ENCODE measurements around the gene MPRIP. TPM values are rescaled to one million over a fixed set of nuclear protein-coding genes. Genes with fewer than 3 reads are reported as not detected.

Gene MPRIP
- total RNA-seq, 4 donors from 2014 or later: 65.7 to 168 (median 147) TPM

GRCh38 chr17:17175917-17176316 lies 133.7 kb downstream of the MPRIP start:
- no peak for DNase-seq
- TF ChIP-seq POLR2A (IDR thresholded peaks at IDR 0.05): no peak
- TF ChIP-seq, protein P1, sequence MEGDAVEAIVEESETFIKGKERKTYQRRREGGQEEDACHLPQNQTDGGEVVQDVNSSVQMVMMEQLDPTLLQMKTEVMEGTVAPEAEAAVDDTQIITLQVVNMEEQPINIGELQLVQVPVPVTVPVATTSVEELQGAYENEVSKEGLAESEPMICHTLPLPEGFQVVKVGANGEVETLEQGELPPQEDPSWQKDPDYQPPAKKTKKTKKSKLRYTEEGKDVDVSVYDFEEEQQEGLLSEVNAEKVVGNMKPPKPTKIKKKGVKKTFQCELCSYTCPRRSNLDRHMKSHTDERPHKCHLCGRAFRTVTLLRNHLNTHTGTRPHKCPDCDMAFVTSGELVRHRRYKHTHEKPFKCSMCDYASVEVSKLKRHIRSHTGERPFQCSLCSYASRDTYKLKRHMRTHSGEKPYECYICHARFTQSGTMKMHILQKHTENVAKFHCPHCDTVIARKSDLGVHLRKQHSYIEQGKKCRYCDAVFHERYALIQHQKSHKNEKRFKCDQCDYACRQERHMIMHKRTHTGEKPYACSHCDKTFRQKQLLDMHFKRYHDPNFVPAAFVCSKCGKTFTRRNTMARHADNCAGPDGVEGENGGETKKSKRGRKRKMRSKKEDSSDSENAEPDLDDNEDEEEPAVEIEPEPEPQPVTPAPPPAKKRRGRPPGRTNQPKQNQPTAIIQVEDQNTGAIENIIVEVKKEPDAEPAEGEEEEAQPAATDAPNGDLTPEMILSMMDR (IDR thresholded peaks at IDR 0.05): no peak
- H3K9me3 ChIP-seq: no peaks in the 10 kb centered on the region
- peaks cover 24 to 100% (median 69%) of the 10 kb centered on the region in 3 donors for H3K36me3 ChIP-seq
- H3K27me3 ChIP-seq: no peaks in the 10 kb centered on the region
- intact Hi-C loops (cut with DNase I): no loop called here
- peaks cover 0 to 43% (median 8%) of the 10 kb centered on the region in 3 donors for H3K4me1 ChIP-seq
- no peak overlapping the region for H3K4me3 ChIP-seq
- WGBS, 2 donors: 70 to 72% methylated on average over 4 to 5 of the region's 12 CpGs
- no peak overlapping the region for H3K27ac ChIP-seq

DNA sequence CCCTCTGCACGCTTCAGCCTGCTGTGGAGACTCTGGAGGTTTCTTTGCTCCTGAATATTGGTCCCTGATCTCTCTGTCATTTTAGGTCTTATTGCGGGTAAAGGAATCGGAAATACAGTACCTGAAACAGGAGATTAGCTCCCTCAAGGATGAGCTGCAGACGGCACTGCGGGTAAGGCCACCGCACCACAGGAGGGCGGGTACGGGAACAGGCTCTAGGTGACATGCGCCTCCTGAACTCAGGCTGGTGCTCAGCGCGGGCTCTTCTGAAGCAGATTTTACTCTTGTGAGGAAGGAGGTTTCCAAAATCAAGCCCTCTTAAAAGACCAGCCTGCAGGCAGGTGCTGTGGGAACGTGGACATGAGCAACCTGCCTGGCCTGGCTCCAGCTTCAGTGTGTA lies 134.1 kb downstream of the MPRIP start:
- WGBS, 2 donors: 97 to 100% methylated on average over 3 to 8 of the region's 12 CpGs
- Histone ChIP-seq H3K27me3 (no peaks in the 10 kb centered on the region), H3K9me3 (no peaks in the 10 kb centered on the region), H3K4me1 (peaks cover 0 to 42% (median 5%) of the 10 kb centered on the region in 3 donors), H3K27ac (no peak overlapping the region), H3K4me3 (no peak overlapping the region), H3K36me3 (peaks cover 26 to 100% (median 73%) of the 10 kb centered on the region in 3 donors)
- TF ChIP-seq POLR2A (IDR thresholded peaks at IDR 0.05): no peak
- TF ChIP-seq, protein P1 (IDR thresholded peaks at IDR 0.05): no peak
- no peak for DNase-seq
- intact Hi-C loops (cut with DNase I): no loop called here

DNA sequence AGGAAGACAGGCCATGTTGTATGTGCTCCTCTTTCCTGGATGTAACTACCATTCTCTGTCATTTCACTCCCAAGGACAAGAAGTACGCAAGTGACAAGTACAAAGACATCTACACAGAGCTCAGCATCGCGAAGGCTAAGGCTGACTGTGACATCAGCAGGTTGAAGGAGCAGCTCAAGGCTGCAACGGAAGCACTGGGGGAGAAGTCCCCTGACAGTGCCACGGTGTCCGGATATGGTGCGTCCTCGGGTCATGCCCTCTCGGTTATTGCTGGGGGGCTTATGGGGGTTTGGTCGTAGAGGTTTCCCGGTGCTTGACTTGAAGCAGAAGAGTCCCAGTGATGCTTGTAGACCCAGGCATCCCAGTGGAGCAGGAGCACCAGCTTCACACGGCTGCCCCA lies 134.9 kb downstream of the MPRIP start:
- Histone ChIP-seq H3K4me1 (peaks cover 0 to 42% (median 4%) of the 10 kb centered on the region in 3 donors), H3K36me3 (peaks cover 26 to 100% (median 68%) of the 10 kb centered on the region in 3 donors), H3K27ac (no peak overlapping the region), H3K9me3 (no peaks in the 10 kb centered on the region), H3K27me3 (no peaks in the 10 kb centered on the region), H3K4me3 (no peak overlapping the region)
- no peak for DNase-seq
- 93 to 100% methylated on average over 1 to 11 of the region's 12 CpGs for WGBS, 2 donors
- no peak for TF ChIP-seq POLR2A (IDR thresholded peaks at IDR 0.05)
- TF ChIP-seq, protein P1 (IDR thresholded peaks at IDR 0.05): no peak
- intact Hi-C loops (cut with DNase I): no loop called here

DNA sequence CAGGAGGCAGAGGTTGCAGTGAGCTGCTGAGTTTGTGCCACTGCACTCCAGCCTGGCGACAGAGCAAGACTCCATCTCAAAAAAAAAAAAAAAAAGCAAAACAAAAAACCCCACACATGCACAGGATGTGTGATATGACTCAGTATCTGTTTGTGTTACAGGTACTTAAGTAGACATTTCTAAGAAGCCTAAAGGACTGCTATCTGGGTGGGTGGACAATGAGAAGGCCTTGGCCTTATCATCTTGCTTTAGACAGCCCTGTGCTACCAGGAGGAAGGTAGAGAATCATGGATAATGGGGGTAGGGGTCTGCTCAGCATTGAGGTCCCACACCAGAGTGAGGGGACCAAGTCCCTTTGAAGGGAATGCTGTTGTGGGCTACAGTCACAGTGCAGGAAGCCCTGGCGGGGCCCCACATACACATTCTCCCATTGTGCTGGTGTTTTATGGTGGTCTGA lies 137.1 kb downstream of the MPRIP start:
- Histone ChIP-seq H3K36me3 (peaks cover 22 to 100% (median 57%) of the 10 kb centered on the region in 3 donors), H3K9me3 (no peaks in the 10 kb centered on the region), H3K4me3 (no peak overlapping the region), H3K4me1 (peaks cover 0 to 45% (median 2%) of the 10 kb centered on the region in 3 donors), H3K27ac (peak overlapping the region; percentile 1 to 54 (median 27)), H3K27me3 (no peaks in the 10 kb centered on the region)
- intact Hi-C loops (cut with DNase I): no loop called here
- WGBS, 2 donors: 76 to 89% methylated on average over 2 of the region's 2 CpGs
- no peak for TF ChIP-seq POLR2A (IDR thresholded peaks at IDR 0.05)
- TF ChIP-seq, protein P1 (IDR thresholded peaks at IDR 0.05): no peak
- no peak for DNase-seq

DNA sequence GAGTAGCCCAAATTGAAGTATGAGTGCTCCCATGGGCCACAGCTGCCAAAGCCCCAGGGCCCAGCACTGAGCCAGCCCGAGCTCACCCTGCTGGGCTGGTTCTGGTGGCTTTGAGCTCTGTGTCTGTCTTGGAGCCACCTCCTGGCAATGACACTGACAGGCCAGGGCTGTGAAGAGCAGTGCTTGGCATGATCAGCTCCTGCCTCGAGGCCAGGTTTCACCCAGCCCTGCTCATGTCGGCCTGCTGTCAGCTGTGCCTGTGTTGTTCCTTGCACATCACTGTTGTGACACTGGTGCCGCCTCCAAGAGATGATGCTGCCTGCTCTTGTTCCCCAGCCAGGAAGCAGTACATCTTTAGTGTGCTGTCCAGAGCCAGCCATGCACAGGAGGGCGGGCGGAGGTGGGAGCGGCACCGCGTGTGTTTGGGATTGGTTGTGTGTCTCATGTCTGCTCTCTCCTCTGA lies 137.9 kb downstream of the MPRIP start:
- 82% methylated on average over 5 of the region's 9 CpGs; no CpG with 5 or more reads in 1 of the 2 donors for WGBS, 2 donors
- H3K27me3 ChIP-seq: no peaks in the 10 kb centered on the region
- no peak overlapping the region for H3K4me3 ChIP-seq
- peaks cover 0 to 53% (median 4%) of the 10 kb centered on the region in 3 donors for H3K4me1 ChIP-seq
- H3K27ac ChIP-seq: peak overlapping the region; percentile 1 to 47 (median 23)
- no peak for DNase-seq
- H3K9me3 ChIP-seq: no peaks in the 10 kb centered on the region
- intact Hi-C loops (cut with DNase I): no loop called here
- TF ChIP-seq, protein P1 (IDR thresholded peaks at IDR 0.05): no peak
- no peak for TF ChIP-seq POLR2A (IDR thresholded peaks at IDR 0.05)
- peaks cover 22 to 98% (median 53%) of the 10 kb centered on the region in 3 donors for H3K36me3 ChIP-seq

Data from esophagus squamous epithelium (tissue), 5 donors.